ENCODE data around the gene SAMD11. TPM values are rescaled to one million over a fixed set of nuclear protein-coding genes. Genes with fewer than 3 reads are reported as not detected.
"Not testable (repeated sequence)": the region's sequence is repeated elsewhere in the genome, so short reads cannot be mapped to it uniquely, and the experiment has no call there.

Gene SAMD11
- total RNA-seq, 1 donor from 2014 or later, result 0.52 TPM

DNA sequence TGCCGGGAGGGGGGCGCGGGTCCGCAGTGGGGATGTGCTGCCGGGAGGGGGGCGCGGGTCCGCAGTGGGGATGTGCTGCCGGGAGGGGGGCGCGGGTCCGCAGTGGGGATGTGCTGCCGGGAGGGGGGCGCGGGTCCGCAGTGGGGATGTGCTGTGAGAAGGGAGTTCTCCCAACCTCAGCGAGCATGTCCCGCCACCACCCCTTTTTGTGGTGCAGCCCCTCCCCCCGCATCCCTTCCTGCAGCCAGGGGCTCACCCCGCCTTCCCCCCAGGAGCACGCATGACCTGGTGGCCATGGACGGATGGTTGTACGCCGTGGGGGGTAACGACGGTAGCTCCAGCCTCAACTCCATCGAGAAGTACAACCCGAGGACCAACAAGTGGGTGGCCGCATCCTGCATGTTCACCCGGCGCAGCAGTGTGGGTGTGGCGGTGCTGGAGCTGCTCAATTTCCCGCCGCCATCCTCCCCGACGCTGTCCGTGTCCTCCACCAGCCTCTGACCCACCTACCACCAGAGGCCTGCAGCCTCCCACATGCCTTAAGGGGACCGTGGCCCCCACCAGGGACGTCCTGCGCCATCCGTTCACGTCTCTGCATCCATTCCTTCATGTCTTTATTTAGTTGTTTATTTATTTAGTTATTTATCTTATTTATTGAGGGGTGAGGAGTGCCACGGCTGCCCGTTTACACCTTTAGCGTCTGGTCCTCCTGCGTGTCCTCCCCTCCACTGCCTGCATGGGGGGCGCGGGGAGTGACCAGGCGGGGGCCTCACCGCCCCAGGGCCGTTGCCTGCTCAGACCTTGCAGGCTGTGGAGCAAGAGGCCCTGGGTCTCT, 41.2 kb downstream of the SAMD11 start:
- no peak for ATAC-seq

DNA sequence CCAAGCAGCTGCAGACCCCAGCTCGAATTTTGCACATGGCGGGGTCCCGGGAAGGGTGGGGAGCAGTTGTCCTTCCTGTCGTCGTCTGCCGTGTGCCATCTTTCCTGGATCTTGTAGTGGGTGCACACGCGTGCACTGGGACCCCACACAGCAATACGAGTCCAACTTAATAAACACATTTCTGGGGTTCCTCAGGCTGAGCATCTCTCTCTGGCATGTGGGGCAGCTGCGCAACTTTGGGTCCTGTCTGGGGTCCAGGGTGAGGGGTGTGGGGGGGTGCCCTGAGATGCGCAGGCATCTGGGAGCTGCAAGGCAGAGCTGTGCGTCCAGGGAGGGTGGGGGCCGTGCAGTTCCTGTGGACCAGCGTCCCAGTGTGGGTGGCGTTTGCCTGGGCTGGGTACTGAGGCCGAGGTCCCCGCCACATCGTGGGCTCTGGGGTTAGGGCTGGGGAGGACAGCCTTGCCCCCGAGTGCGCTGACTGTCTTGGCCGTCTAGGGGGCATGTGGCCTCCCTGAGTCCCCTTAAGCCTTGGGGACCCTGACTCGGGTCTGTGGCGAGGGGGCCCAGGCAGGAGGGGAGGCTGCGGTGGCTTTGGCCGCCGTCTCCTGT, 41.9 kb downstream of the SAMD11 start:
- ATAC-seq, result no peak

DNA sequence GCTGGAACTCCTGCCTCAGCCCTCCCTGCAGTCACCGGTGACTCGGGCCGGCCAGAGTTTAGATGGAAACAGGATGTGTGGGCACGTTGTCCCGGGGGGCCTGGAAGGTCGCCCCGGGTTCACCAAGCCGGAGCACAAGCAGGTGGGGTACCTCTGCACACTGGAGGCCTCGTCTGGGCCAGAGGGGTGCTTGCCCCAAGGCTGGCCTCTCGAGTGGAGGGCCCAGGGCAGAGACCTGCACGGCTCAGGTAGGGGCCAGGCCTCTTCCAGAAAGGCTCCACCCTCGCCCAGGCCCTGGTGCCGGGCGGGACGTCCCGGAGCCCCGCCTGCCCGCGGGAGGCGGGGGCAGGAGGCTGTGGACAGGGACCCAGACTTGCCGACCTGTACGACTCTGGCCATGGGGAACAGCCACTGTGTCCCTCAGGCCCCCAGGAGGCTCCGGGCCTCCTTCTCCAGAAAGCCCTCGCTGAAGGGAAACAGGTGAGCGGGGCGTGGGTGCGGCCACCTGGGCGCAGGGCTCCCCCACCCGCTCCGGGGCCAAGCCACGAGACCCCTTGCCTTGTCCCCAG, 42.5 kb downstream of the SAMD11 start, which contains the start of gene PLEKHN1:
PLEKHN1 (plus strand) TSS at position 348 of the 569 bp plus-strand sequence; CDS start at position 398, 50 bp downstream.
- ATAC-seq, result peak; percentile 71

DNA sequence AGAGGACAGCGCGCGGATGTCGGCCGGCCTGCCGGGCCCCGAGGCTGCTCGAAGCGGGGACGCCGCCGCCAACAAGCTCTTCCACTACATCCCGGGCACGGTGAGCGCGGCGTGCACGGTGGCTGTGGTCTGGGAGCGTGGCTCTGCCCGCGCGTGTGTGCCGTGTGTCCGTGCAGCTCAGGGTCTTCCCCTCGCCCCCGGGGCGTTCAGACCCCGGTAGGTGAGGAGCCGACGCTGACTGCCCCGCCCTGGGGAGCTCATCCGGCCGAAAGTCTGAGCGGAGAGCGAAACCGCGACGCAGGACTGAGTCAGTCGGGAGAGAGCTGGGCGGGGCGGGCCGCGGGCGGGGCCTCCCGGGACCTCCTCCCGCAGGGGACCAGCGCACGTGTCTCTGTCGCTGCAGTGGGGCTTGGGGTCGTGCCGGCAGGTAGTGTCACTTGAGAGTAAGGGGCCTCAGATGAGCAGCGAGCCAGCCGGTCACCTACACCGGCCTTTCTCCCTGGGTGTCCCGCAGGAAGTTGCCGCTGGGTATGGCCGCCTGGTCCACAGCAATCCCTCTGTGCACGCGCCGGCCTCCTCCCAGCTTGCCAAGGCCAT, 43.1 kb downstream of the SAMD11 start:
- ATAC-seq, result peak; percentile 75

DNA sequence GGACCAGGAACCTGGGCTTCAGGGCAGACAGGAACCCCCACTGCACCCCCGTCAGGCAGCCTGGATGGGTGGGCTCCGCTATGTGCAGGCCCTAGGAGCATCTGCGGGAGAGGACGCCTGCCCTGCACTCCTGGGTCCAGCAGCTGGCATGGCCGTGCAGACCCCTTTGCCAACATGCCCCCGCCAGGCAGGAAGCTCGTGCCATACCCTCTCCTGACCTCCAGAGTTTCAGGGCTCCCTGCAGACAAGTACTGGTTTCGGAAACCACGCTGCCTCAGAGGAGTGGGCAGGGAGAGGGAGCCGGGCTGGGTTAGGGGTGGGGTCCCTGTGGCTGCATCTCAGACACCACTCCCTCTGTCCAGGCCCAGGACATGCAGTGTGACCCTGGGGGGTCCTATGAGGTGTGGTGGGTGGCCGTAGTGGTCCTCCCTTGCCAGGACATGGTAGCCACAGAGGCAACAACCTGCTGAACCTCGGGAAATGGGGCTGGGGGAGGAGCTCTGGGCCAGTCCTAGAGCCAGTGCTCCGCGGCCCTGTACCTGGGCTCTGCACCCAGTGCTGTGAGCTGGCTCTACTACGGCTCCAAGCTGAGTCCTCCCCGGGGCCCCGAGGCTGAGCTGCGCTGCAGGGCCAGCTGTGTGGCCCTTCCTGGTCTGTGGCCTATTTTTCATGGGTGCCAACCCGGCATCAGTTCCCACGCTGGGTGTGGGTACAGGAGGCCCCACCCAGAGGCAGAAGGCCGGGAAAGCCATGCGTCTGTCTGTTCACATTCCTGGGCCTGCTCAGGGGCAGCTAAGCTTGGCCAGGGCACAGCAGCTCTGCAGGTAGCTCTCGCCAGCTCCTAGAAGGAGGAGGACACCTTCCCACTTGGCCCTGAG, 44.0 kb downstream of the SAMD11 start:
- ATAC-seq, result peak; percentile 52

DNA sequence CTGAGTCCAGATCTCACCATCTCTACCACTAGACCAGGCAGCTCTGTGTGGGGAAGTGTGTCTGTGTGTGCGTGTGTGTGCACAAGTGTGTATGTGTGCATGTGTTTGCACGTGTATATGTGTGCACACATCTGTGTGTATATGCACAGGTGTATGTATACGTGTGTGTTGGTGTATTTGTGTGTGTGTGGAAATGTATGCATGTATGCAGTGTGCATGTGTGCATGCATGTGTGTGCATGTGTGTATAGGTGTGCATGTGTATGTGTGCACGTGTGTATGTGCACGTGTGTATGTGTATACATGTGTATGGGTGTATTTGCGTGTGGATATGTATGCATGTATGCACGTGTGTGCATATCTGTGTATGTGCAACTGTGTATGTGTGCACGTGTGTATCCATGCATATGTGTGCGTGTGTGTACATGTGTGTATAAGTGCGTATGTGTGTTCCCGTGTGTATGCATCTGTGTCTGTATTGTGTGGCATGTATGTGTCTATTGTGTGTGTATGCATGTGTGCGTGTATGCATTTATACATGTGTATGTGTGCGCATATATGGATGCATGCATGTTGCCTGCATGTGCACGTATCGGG, 45.6 kb downstream of the SAMD11 start:
- no peak for ATAC-seq

DNA sequence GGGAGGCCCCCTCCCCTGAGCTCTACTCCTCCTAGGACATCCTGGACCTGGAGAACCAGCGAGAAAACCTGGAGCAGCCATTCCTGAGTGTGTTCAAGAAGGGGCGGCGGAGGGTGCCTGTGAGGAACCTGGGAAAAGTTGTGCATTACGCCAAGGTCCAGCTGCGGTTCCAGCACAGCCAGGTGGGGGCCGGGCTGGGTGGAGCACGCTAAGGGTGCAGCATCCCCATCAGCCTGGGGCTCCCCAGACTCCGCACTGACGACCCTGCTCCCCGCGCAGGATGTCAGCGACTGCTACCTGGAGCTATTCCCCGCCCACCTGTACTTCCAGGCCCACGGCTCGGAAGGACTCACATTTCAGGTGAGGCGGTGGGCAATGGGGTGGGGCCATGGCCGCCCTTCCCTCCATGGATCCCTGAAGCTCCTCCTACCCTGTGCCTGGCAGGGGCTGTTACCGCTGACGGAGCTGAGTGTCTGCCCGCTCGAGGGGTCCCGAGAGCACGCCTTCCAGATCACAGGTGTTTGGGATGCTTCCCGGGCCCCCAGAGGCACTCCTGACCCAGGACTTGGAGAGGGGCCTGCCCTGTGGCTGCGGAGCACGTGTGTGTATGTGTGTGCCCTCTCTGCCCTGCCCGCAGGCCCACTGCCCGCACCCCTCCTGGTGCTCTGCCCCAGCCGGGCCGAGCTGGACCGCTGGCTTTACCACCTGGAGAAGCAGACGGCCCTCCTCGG, 46.7 kb downstream of the SAMD11 start:
- ATAC-seq, result no peak

DNA sequence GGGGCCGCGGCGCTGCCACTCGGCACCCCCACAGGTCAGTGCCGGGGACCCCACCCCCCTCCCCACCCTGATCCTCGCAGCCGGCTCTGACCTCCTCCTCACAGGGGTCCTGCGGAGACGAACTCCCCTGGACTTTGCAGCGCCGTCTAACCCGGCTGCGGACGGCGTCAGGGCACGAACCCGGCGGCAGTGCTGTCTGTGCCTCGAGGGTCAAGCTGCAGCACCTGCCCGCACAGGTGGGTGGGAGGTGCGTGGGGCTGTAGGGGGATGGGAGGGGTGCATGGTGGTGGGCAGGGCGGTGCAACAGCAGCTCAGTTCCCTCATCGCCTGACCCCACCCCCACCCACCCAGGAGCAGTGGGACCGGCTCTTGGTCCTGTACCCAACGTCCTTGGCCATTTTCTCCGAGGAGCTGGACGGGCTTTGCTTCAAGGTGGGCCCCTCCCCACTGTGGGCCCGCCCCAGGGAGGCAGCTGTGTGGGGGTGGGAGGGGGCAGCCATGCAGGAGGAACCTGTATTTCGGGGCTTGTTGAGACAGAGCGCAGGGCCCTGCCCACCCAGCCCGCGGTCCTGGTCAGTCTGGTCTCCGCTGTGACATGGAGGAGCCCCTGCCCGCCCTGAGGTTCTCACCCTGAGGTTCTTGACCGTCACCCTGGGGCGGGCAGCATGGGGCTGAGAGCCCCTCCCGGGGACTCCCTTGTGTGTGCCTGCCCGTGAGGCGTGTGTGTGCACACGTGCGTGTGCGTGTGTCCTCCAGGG, 47.4 kb downstream of the SAMD11 start:
- ATAC-seq, result peak; percentile 59

DNA sequence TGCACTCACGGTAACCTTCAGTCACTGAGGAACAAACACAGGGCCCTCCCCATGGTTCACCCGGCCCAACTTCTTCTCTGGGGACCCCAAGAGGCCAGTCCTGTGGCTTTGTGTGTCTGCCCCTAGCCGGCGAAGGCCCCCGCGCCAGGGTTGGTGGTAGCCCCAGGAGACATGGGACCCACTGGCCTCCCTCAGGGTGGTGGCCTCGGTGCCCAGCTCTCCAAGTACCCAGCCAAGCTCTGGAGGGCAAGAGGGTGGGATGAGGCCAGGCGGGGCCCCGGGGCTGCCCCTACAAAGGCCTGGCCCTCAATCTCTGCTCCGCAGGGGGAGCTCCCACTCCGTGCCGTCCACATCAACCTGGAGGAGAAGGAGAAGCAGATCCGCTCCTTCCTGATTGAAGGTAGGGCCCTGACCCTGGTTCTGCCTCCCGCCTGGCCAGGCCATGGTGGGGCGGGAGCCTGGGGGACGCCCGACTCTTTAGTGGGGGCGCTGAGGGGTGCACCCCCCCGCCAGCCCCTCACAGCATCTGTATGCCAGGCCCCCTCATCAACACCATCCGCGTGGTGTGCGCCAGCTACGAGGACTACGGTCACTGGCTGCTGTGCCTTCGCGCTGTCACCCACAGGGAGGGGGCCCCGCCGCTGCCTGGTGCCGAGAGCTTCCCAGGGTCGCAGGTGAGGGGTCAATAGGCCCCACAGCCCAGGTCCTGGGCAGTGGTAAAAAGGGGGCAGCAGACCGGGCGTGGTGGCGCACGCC, 48.2 kb downstream of the SAMD11 start:
- ATAC-seq, result no peak

DNA sequence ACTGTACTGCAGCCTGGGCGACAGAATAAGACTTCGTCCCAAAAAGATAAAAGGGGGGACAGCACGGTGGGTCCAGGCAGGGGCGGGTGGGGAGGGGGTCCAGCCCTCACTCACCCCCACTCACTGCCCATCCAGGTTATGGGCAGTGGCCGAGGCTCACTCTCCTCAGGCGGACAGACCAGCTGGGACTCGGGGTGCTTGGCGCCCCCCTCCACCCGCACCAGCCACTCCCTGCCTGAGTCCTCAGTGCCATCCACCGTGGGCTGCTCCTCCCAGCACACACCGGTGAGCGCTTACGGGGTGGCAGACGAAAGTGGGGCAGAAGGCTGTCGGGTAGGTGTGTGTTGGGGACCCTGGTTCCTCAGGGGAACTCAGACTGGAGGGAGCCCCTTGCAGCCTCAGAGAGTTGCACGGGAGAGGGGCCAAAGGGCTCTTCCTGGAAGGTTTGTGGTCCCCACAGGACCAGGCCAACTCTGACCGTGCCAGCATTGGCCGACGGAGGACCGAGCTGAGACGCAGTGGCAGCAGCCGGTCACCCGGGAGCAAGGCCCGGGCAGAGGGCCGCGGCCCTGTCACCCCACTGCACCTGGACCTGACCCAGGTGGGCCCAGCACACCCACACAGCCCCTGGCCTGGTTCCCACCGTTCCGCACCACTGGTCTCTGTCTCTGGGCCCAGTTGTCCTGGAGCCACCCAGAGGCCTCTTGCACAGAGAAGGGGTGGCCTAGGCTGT, 49.2 kb downstream of the SAMD11 start:
- ATAC-seq, result no peak

DNA sequence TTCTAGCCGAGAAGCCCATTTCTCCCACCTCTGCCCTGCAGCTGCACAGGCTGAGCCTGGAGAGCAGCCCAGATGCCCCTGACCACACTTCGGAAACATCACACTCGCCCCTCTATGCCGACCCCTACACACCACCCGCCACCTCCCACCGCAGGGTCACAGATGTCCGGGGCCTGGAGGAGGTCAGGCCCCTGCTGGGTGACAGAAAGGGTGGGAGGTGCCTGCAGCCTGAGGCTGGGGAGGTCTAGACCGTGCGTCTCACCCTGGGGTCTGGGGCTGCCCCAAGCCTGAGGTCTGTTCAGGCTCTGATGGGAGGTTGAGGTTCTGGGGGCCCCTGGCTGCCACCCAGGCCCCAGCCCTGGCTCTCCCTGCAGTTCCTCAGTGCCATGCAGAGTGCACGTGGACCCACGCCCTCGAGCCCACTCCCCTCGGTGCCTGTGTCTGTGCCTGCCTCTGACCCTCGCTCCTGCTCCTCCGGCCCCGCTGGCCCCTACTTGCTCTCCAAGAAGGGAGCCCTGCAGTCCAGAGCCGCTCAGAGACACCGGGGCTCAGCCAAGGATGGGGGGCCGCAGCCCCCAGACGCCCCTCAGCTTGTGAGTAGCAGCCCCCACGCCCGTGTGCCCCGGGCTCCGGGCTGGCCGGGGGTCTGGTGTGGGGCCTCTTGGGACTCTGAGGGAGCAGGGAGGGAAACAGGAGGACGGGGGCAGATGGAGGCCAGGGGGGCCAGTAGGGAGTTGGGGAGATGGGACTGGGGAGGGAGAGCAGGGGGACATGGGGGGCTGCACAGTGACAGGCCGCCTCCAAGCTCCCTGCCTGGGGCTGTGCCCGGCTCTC, 50.0 kb downstream of the SAMD11 start:
- no peak for ATAC-seq

DNA sequence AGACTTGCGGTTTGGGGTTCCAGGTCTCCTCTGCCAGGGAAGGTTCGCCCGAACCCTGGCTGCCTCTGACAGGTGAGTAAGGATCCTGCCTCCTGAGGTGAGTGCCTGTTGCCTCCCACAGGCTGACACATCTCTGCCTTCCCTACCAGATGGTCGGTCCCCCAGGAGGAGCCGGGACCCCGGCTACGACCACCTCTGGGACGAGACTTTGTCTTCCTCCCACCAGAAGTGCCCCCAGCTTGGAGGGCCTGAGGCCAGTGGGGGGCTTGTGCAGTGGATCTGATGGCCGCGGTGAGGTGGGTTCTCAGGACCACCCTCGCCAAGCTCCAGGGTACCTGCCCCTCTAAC, 50.5 kb downstream of the SAMD11 start:
- ATAC-seq, result no peak

DNA sequence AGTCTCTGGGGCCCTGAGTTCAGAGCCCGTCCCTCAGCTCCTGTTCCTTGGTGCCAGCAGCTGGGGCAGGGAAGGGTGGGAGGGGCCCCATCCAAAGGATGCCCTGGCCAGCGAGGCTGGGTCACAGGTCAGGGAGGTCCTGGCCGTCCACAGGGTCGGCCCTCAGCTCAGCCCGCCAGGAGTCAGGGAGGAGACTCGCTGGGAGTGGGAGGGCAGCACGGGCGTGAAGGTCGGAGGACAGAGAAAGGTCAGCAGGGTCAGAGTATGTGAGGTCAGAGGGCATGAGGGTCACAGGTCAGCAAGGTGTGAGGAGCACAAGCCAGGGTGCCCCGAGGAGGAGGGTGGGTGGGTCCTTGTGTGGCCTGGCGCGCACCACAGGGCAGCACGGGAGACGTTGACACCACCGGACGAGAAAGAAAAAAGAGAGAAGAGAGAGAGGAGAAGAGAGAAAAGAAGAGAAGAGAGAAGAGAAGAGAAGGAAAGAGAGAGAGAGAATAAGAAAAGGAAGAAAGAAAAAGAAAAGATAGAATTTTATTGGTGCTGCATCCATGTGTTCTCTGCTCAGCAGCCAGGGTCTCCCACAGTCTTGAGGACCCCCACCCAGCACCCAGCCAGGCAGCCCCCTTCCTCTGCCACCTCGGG, 51.1 kb downstream of the SAMD11 start:
- no peak for ATAC-seq

DNA sequence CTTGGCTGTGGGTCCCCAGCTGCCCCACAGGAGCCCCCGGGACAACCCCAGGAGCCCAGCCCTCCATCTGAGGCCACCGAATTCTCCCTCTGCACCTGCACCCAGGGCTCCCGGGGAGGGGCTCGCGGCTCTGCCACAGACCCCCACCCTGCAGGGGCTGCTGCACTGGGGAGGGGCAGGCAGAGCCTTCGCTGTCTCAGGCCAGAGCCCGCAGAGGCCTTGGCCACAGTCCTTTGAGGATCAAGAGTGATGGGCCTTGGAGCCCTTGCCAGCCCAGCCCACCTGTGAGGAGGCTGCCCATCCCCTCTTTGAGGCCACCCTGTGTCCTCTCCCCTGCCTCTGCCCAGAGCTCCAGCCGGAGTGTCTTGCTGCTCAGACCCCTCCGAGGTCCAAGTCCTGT, 51.6 kb downstream of the SAMD11 start:
- no peak for ATAC-seq

DNA sequence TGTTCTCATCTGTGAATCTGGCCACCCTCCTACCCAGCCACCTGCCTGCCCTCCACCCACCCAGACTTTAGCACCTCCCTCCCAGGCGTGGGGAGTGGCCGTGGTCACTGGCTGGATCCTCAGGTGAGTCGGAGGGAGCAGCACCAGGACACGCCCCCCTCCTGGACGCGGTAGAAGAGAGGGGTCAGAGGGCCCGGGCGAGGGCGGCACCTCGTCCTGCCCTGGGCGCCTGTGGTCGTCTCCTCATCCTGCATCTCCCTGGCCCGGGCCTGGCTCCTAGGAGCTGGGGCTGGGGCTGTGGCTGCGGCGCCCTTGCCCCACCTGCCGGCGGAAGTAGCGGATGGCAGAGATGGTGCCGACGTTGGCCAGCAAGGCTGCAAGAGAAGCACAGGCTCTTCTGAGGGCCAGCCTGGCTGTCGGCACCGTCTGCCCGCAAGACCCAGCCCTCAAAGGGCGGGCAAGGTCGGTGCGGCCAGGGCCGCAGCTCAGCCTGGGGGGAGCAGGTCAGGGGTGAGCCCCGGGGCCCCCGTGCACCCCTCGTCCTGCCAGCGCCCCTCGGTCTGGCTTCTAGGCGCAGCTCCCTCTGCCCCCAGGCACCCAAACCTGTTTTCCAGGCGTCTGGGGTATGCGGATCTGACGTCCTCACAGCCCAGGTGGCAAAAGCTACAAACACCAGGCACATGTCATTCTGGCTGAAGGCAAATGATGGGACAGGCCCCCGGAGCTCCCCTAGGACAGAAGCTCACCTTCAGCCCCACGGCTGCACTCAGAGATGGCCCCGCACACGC, 52.4 kb downstream of the SAMD11 start:
- ATAC-seq, result peak; percentile 52

DNA sequence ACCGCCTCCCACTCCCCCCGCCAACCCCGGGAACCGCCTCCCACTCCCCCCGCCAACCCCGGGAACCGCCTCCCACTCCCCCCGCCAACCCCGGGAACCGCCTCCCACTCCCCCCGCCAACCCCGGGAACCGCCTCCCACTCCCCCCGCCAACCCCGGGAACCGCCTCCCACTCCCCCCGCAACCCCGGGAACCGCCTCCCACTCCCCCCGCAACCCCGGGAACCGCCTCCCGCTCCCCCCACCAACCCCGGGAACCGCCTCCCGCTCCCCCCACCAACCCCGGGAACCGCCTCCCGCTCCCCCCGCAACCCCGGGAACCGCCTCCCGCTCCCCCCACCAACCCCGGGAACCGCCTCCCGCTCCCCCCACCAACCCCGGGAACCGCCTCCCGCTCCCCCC, 53.1 kb downstream of the SAMD11 start:
- ATAC-seq, result not testable (repeated sequence)
